Measurements from ENCODE around the gene LIPM.
"Not testable (repeated sequence)": the region's sequence is repeated elsewhere in the genome, so short reads cannot be mapped to it uniquely, and the experiment has no call there.

The LIPM gene

GRCh38 chr10:88803641-88804040 lies 1.1 kb downstream of the LIPM start:
- DNase-seq: no peak

GRCh38 chr10:88804083-88804812 lies 1.7 kb downstream of the LIPM start:
- no peak for DNase-seq

- no peak for DNase-seq
Observed at GRCh38 chr10:88805361-88805760, 2.8 kb downstream of the LIPM start.

- DNase-seq: no peak
Observed at GRCh38 chr10:88805924-88806323, 3.4 kb downstream of the LIPM start.

GRCh38 chr10:88809621-88810020 lies 7.1 kb downstream of the LIPM start:
- DNase-seq: no peak

- DNase-seq: peak; percentile 65
Observed at GRCh38 chr10:88810196-88810961, 7.8 kb downstream of the LIPM start.

- DNase-seq: no peak
Observed at GRCh38 chr10:88813200-88813599, 10.7 kb downstream of the LIPM start.

- DNase-seq: no peak
Observed at GRCh38 chr10:88819290-88819689, 16.8 kb downstream of the LIPM start.

- DNase-seq: no peak
Observed at GRCh38 chr10:88820748-88821401, 18.3 kb downstream of the LIPM start.

GRCh38 chr10:88826388-88826787 lies 23.9 kb downstream of the LIPM start:
- DNase-seq: no peak

- no peak for DNase-seq
Observed at GRCh38 chr10:88827671-88828070, 25.1 kb downstream of the LIPM start.

- DNase-seq: no peak
Observed at GRCh38 chr10:88828310-88828709, 25.8 kb downstream of the LIPM start.

GRCh38 chr10:88830643-88831268 lies 28.2 kb downstream of the LIPM start:
- no peak for DNase-seq

GRCh38 chr10:88831709-88832108 lies 29.2 kb downstream of the LIPM start:
- no peak for DNase-seq

- DNase-seq: no peak
Observed at GRCh38 chr10:88832376-88832775, 29.8 kb downstream of the LIPM start.

- DNase-seq: no peak
Observed at GRCh38 chr10:88833156-88833555, 30.6 kb downstream of the LIPM start.

- no peak for DNase-seq
Observed at GRCh38 chr10:88833723-88834122, 31.2 kb downstream of the LIPM start.

- DNase-seq: peak; percentile 81
Observed at GRCh38 chr10:88835096-88835909, 32.8 kb downstream of the LIPM start.

- DNase-seq: no peak
Observed at GRCh38 chr10:88835910-88836221, 33.3 kb downstream of the LIPM start.

GRCh38 chr10:88837632-88838031 lies 35.1 kb downstream of the LIPM start:
- DNase-seq: not testable (repeated sequence)

GRCh38 chr10:88838766-88839350 lies 36.3 kb downstream of the LIPM start:
- no peak for DNase-seq

- DNase-seq: no peak
Observed at GRCh38 chr10:88840104-88840503, 37.6 kb downstream of the LIPM start.

All from DMS153 (cell line).